ENCODE results near the gene SIGLEC15. TPM values are rescaled to one million over a fixed set of nuclear protein-coding genes. Genes with fewer than 3 reads are reported as not detected.
A peak's percentile ranks its signal among the peaks of the same experiment; 100 is the strongest.
"Not testable (repeated sequence)": the region's sequence is repeated elsewhere in the genome, so short reads cannot be mapped to it uniquely, and the experiment has no call there.

The SIGLEC15 gene
- total RNA-seq, 1 donor from 2014 or later = 0.20 TPM

- DNase-seq (ENCODE audit: low spot score); ATAC-seq: not testable (repeated sequence)
These were observed 6.7 kb upstream of the SIGLEC15 start for GRCh38 chr18:45818765-45819164.

GRCh38 chr18:45820106-45820745 is 5.2 kb upstream of the SIGLEC15 start:
- ATAC-seq = peak; percentile 84
- DNase-seq (ENCODE audit: low spot score) = no peak

GRCh38 chr18:45821026-45821425 is 4.4 kb upstream of the SIGLEC15 start:
- no peak for DNase-seq (ENCODE audit: low spot score)
- ATAC-seq = no peak

GRCh38 chr18:45821711-45822110 is 3.8 kb upstream of the SIGLEC15 start:
- ATAC-seq (no peak), DNase-seq (ENCODE audit: low spot score) (no peak)

GRCh38 chr18:45826084-45826483 is 609 bp downstream of the SIGLEC15 start:
- no peak for ATAC-seq
- no peak for DNase-seq (ENCODE audit: low spot score)

- ATAC-seq; DNase-seq (ENCODE audit: low spot score): not testable (repeated sequence)
These were observed 1.2 kb downstream of the SIGLEC15 start for GRCh38 chr18:45826716-45827115.

GRCh38 chr18:45828917-45829811 is 3.7 kb downstream of the SIGLEC15 start:
- ATAC-seq = peak; percentile 76
- no peak for DNase-seq (ENCODE audit: low spot score)

GRCh38 chr18:45829855-45830254 is 4.4 kb downstream of the SIGLEC15 start:
- DNase-seq (ENCODE audit: low spot score) = no peak

GRCh38 chr18:45830917-45831316 is 5.4 kb downstream of the SIGLEC15 start:
- DNase-seq (ENCODE audit: low spot score) (no peak), ATAC-seq (no peak)

More at GRCh38 chr18:45829855-45830254, 4.4 kb downstream of the SIGLEC15 start:
- ATAC-seq = no peak

GRCh38 chr18:45833846-45834245 is 8.4 kb downstream of the SIGLEC15 start:
- DNase-seq (ENCODE audit: low spot score) (no peak), ATAC-seq (no peak)

- ATAC-seq (no peak), DNase-seq (ENCODE audit: low spot score) (no peak)
These were observed 8.8 kb downstream of the SIGLEC15 start for GRCh38 chr18:45834306-45834705.

GRCh38 chr18:45835057-45835636 is 9.7 kb downstream of the SIGLEC15 start:
- no peak for ATAC-seq
- DNase-seq (ENCODE audit: low spot score) = no peak

- DNase-seq (ENCODE audit: low spot score) (no peak), ATAC-seq (no peak)
These were observed 11.0 kb downstream of the SIGLEC15 start for GRCh38 chr18:45836242-45837205.

GRCh38 chr18:45837283-45838070 is 12.0 kb downstream of the SIGLEC15 start:
- no peak for ATAC-seq
- DNase-seq (ENCODE audit: low spot score) = no peak

- ATAC-seq (peak; percentile 83), DNase-seq (ENCODE audit: low spot score) (peak; percentile 83)
These were observed 13.0 kb downstream of the SIGLEC15 start for GRCh38 chr18:45838302-45839070.

GRCh38 chr18:45839414-45840395 is 14.2 kb downstream of the SIGLEC15 start:
- ATAC-seq (peak; percentile 84), DNase-seq (ENCODE audit: low spot score) (peak; percentile 61)

- no peak for ATAC-seq
- no peak for DNase-seq (ENCODE audit: low spot score)
These were observed 15.7 kb downstream of the SIGLEC15 start for GRCh38 chr18:45841060-45841764.

Measured in left lobe of liver (tissue), 2 donors.